Stimulated activated CD4-positive, alpha-beta T cell treated with anti-CD3 and anti-CD28 coated beads, TNF-alpha, amount 100 ng/mL, for 24 hours (primary cell): ENCODE data around the gene SPOCK1.

Experiments
- DNase-seq, 3 experiments: peaks; one replicate each; pipeline ENCODE4 v3.0.0-alpha.2; 2020; ENCODE audit warnings: low read depth in 3 of 3

SPOCK1 gene

DNA sequence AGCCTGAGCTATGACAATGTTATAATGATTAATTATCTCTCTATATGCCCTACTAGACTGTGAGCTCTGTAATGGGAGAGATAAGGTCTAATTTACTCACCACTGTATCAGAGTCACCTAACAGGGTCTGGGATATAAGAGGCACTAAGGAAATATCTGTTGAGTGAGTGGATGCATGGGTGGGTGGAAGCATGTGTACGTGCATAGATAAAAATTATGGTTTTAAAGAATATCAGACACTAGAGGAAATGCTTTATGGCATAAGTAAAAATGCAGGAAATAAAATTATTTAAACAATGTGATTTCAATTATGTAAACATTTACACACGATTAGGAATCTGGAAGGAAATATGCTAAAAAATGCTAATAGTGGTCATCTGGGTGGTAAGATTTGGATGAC, 137.8 kb downstream of the SPOCK1 start:
- no peak for DNase-seq

DNA sequence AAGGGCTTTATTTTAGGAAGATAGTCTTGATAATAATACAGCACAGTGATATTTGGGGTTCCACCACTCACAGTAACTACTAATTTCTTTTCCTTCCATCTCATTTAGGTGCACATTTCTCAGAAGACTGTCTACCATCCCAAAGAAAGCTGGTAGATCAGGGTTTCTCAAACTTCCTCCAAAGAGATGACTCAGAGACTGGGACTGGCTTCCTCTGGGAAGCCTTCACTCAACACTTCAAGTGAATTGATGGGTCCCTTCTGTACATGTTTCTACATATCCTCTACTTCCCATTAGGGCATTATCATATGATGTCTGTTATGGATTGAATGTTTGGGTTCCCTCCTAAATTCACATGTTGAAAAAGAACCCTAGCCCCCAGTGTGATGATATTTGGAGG, 138.5 kb downstream of the SPOCK1 start:
- no peak for DNase-seq

DNA sequence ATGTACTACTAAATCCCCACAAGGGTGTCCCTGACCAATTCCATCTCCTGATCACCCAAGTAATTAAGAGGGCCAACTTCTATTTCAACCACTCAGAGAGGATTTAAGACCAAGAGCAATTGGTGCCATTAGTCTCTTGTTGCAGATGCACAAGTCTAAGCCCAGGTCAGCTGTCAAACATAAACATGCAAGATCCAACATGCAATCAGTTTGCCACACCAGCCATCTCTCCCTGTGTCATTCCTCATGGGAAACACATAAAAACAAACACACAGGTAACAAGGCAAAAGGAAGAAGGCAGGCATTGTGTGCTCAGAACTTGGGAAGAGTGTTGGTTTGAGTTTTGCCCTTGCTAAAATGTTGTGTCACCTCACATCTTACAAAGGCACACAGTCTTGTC, 139.2 kb downstream of the SPOCK1 start:
- DNase-seq = no peak

DNA sequence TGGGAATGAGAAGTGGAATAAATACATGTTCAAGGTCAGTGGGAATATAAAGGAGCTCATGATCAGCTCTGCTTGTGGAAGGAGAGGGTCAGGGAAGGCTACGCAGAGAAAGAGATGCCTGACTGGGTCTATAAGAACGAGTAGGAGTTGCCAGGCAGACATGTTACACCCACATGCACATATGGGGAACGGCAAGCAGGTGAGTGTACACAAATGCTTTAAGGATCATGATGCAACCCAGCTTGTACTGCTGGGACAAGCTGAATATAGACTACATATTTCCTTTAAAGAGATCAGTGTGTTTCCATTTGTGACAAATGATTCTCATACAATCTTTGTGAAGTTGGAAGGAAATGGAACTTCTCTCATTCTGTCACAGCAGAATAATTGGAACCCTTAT, 141.7 kb downstream of the SPOCK1 start:
- no peak for DNase-seq

DNA sequence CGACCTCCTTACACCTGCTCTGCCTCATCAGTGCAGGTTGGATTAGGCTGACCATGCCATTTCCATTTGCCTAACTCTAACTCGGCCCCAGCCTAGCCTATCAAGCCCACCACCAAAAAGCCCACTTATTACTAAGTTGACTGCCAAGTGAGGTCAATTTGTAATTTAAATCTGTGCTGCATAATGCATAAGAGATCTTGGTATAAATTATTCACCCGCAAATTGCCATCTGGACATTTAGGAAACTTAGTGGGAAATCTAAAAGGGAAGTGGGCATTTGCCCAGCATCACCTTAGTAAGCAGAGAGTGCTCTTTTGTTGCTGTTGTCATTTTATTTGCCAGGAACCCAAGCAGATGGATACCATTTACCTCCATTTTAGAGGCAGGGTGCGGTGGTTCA, 143.0 kb downstream of the SPOCK1 start:
- DNase-seq = no peak

DNA sequence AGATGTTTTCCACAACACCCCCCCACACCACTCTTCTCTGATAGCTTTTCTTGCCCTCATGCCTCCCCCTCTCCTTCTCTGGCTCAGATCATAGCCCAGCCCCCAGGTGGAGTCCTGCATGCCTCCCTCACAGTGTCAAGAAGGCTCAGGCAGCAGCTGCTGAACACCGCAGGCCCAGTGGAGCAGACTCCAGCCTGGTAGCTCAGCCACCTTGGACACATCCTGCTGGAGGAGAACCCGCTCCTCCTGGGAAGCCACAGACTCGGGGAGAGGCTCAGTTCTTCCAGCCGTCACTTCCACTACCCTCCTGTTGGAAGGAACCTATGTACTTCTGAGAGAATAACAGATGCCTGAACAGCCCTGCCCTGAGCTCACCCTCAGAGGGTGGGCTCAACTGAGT, 143.4 kb downstream of the SPOCK1 start:
- no peak for DNase-seq

DNA sequence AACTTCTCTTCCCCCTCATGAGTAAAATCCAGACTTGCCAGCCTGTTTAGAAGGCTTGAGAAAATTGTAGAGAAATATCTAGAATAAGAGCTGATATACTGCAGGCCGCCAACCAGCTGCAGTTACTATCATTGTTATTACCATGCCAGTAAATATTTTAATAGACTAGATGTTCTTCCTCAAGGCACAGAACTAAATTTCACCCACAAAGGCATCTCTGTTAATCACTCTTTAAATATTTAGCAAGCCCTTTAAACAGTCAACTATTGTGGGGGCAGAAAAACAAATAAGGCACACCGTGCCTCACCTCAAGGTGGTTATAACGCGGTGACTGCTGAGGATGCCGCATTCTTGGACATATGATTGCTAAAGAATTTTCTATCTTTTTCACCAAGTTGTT, 147.0 kb downstream of the SPOCK1 start:
- DNase-seq = no peak

DNA sequence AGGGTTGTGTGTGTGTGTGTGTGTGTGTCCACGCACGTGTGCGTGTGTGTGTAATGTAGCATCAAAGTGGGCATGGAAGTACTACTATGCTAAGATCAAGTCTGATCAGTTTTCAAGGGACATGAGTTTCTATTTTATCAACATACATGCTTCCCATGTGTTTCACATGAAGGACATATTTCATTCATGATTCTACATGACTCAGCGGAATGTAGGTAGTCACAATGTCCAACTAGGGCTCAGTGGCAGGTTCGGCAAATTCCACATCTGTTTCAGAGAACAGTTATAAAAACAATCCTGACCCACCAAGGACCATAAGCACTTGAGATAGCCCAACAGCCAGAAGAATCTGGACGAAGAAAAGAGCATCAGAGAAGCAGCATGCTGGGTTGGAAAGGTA, 148.3 kb downstream of the SPOCK1 start:
- DNase-seq = no peak

DNA sequence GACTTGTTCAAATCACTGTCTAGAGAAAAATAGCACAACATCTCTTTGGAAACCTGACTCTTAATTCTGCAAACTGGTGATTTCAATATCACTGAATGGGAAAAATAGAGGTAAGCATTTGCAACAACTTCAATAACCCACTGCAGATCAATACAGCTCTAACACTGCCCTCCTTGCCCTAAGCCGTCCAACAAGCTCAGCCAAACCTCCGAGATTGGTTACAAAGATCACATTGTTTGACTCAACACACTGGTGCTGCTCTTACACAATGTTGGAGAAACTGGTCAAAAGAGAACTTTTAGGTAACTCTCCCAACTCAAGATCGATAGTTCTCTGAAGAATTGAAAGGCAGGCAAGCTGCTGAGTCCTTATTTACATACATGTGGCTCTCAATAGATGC, 150.4 kb downstream of the SPOCK1 start:
- DNase-seq = no peak

DNA sequence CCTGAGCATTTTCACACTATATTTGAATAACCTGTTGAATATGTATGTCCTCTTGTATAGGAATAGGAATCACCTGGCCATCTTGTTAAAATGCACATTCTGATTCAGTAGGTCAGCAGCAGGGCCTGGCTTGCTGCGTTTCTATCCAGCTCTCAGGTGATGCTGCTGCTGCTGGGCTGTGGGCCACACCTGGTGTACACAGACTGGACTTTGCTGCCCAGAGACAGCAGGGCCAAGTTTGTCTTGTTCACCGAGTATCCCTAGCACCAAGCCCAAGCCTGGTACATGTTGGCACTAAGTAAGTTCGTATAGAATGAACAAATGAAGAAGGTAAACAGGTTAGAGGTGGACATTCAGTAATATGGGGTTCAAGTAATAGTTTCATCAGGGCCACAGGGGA, 151.3 kb downstream of the SPOCK1 start:
- DNase-seq = no peak

DNA sequence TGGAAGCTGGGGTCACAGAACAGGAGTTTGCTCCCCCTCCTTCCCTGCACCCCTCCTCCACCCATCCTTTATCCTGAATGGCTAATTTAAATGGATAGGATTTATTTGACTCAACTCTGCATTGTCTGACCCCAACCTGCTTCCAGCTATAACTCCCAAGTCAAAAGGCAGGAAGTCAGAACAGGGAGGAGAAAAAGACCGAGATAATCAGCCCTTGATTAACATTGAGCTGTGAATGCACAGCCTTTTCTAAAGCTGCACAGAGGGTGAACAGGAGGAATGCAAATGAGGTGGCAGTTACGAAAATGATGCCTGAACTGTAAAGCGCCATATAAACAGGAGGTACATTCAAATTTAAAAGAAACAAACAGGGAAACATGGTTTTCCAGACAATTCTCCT, 152.8 kb downstream of the SPOCK1 start:
- DNase-seq = no peak

DNA sequence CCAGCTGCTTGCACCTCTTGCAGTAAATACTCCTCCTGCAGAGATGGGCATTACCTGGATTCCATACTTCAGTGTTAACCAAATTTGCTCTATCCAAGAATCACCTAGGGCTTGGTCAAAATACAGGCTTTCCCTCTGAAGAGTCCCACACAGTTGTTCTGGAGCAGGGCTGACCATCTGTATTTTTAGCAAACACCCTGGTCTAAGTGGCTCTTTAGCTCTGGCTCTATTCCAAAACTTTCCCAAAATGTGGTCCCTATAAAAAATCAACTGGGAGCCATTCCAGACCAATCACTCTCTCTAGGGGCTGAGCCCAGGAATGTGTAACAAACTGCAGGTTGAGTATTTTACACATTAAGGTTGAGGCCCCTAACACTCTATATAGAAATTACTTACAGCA, 153.7 kb downstream of the SPOCK1 start:
- no peak for DNase-seq

DNA sequence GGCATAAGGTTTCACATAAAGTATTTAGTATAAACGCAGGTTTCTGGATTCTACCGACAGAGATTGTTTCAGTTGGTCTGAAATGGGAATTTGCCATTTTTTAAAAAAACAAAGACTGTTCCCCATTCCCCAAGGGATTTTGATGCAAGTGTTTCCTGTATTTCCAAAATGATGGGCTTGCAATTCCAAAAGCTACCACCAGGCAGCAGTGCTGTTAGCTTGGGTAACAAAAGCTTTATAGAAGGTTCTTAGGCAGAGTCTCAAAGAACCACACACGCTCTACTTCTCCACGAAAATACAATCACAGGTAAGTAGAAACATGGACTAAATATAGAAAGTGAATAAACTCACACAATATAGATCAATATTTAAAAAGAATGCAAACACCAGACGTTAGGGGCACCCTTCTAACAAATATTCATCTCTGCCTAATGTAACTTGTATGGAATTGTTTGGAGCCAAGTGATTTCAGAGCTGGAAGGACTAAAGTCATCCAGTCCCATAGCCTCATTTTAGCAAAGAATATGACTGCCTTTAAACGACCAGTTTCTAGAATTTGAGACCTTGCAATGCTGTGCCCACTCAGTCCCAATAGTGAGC, 154.3 kb downstream of the SPOCK1 start:
- DNase-seq = peak in 1 of 3 experiments; percentile 3

DNA sequence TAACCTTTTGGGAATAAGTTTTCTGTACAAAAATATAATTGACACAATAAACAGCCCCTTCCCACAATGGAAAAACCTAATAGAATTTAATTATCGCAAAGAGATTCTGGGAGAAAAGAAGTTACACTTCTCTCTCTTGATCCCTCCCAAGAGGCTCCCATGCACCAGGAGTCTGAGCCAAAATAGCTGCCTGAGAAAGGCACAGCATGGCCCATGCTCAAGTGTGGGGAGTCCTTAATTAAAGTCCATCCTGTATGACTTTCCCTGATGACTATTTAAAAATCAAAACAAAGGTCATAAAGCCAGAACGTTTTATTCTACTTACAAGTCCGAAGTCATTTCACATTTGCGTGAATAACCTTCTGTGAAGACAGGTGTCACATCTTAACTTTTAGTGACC, 155.1 kb downstream of the SPOCK1 start:
- no peak for DNase-seq

DNA sequence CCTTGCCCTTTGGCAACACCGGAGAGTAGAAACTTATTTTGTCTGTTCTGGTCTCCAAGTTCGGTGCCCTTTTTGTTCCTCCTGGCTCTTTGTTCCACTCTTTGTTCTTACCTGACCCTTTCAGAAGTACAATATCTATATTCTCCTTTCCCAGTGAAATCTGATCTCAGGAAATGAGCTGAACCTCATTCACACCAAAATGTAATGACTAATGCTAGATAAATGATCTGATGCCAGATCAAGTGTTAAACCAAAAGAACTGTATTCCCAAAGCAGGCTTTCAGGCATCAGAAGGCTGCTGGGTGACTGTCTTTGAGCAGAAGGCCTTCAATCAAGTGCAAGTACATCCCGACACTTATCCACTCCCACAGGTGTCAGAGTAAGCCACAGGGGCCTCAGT, 156.4 kb downstream of the SPOCK1 start:
- no peak for DNase-seq

DNA sequence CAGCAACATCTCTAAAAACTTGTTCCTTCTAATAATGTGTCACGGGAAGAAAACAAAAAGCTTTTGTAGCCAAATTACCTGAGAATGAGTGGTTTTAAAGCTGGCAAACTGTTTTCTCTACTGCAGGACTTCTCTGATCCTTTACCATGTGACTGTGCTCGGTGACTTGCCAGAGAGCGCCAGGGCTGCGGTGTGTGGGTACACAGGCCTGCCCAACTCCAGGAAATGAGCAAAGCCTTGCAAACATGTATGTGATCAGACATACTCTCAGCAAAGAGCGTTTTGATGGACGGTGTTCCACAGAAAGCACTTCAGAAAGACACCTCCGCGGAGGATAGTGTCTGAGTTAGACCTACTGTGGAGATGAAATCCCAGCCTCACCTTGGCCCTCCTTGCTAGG, 157.3 kb downstream of the SPOCK1 start:
- no peak for DNase-seq

DNA sequence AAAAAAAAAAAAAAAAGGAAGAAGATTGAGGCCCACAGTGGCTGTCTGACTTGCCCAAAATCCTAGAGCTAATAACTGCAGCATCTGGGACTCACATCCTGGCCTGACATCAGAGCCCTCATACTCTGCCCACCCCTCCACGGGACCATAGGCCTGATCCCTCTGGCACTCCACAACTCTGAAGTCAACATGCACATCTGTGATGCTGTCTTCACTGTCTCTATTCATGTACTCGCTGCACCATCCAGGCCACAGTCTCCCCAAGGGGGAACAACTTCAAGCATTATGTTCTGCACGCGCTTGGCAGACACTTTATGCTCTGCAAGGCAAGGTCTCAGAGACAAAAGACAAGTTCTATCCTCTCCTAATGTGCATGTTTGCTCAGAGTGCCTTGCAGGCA, 158.2 kb downstream of the SPOCK1 start:
- DNase-seq = no peak

DNA sequence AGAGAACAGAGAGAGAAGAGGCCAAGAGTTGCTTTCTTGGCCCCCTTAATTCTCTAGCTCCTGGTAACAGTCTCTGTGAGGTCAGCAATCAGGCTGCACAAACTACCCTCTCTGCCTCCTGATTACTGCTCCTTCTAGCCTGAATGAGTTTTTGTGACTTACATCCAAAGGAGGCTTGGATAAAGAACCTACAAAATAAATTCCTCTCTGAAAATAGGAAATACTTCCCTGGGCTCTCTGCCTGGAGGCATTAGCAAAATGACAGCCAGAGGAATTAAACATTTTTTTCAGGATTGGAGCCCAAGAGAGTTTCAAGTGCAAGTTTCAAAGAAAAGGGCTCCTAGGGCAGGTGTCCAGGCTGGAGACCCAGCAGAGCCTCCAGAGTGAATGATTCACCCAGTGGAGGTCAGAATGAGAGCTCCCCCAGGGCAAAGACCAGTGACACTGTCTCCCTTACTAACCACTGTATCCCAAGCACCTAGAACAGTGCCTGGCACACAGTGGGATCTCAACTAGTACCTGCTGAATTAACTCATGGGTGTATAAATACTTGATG, 162.5 kb downstream of the SPOCK1 start:
- no peak for DNase-seq

DNA sequence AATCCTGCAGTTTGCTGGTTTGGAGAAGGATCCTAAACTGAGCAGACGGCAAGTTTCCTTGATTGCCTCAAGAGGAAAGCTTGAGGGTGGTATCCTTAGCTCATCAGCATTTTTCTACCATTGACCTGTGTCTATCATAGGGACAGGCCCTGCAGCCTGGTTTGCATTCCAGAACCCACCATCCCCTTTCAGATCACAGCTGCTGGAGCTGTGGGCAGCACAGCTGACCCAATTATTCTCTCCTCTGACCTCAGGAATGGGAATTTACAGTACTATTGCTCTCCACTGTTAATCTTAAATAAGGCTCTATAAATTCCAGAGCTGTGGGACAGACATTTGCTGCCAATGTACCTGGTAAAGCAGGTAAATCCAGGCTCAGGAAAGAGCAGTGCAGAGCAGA, 163.0 kb downstream of the SPOCK1 start:
- DNase-seq = no peak

DNA sequence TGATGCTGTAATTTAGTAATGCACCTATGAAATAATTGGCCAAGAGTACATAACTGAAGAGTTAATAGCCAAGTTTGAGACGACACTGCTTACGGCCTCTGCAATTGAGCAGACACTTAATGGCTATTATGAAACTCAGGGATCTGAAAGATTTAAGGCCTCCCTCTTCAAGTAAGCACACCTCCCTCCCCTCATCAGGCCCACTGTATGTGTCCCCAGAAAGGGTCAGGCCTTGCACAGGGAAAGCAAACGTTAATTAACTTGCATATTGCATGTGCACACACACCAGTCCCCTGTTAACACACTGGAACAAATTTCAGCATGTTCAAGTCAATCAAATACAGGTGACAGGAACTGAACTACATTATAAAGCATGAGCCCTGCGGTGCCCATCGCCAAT, 163.6 kb downstream of the SPOCK1 start:
- no peak for DNase-seq

DNA sequence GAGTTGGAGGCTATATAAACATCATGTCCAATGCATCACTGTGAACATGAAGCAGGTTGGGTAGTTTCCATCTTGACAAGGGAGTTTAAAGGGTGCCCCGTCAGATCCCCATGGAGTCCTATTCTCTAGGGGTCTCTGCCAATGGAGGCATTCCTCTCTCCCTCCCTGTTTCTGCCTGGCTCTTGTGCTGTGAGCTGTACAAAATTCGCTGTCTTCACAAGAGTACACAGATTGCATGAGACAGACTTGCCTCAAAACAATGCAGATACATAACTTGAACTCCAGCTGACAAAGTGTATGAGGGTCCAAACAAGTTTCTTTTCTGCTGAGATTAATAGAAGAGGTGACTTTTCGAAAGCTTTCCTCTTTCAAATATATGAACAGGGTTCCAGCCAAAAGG, 165.2 kb downstream of the SPOCK1 start:
- DNase-seq = no peak

DNA sequence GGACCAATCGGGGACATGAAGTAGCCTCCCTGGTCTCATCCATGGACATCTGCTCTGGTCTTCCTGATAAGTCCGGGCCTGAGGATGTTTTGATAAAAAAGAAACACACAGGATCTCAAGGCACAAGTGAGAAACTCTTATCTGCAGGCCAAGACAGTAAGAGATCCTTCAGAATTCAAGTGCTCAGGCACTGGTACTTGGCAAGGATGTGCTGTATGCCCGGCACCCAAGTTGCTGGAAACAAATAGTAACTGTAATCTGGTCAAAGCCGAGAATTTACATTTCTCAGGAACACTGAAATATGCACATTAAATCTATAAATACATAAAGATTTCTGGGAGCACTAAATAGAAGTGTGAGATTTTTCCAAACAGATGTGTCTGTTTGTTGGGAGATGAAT, 165.7 kb downstream of the SPOCK1 start:
- no peak for DNase-seq

DNA sequence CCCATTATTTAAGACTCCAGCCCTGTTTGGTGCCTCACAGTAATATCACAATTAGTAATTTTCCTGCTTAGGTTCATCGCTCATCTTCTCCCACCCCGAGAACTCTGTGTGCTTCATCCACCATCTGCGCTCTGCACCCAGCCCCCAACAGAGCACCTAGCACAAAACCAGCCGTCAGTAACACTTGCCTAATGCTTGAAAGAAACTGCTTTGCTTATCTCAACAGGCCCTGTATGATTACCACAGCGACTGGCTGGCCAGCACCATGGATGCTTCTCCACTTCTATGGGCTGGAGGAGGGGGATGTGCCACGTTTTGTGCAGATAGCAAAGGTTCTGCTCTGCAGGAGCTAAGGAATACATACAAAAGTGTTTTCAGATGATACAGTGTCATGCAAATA, 166.8 kb downstream of the SPOCK1 start:
- no peak for DNase-seq

DNA sequence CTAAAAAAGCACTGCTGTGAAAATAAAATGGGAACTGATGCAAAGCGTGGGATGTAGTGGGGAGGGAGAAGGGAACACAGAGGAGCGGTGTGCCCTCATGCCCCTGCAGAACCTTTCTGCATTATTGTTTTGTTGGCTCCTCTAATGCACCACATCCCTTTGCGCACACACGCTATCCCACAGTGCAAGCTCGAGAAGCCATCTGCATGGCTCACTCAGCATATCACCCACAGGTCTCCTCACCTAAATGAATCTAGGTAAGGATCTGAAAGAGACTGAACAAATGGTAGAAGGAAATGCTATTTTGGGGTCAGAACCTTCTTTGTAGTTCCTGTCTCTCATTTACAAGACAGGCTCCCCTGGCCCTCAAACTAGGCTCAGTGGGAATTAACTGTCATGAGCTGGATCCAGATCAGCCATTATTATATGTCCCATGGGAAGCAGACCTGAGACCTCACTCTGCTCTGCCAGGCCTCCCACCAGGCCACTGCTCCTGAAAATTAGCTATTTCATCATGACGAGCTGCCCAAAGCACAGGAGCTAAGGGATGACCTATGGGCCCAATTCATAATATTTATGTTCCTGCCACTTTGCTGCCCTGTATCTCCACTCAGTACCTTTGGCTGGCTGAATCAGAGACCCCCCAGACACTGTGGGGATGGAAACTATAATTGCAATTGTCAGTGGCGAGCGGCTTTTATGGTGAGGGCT, 169.4 kb downstream of the SPOCK1 start:
- DNase-seq = no peak
